H1 (cell line): Measurements from ENCODE around the gene PTX3. TPM values are rescaled to one million over a fixed set of nuclear protein-coding genes. Genes with fewer than 3 reads are reported as not detected.

Source experiments
- CTCF ChIA-PET: fragments of 300-600 bp; sonication (Branson Sonifier 250); formaldehyde crosslinking; loops from one replicate; lab custom pipeline; 2021; ENCODE audit not compliant: partially characterized antibody; lab: Charles Lee
- POLR2A ChIA-PET: fragments of 300-600 bp; sonication (Branson Sonifier 250); formaldehyde crosslinking; loops from one replicate; lab custom pipeline; 2021; ENCODE audit warnings: inconsistent platforms; ENCODE audit not compliant: partially characterized antibody; lab: Charles Lee
- DNase-seq, 2 experiments: peaks; one replicate each; pipeline versions ENCODE4 v3.0.0 to v3.0.0-alpha.2; 2010 to 2022; ENCODE audit warnings: low spot score in 2 of 2, low read depth in 1 of 2, mixed read lengths in 1 of 2
- FAIRE-seq: peaks from 2 replicates; lab custom pipeline; 2011; peaks lifted over from hg19 to GRCh38; lab: Jason Lieb, UNC
- H2AFZ ChIP-seq: 2 replicates; pipeline ENCODE4 v1.8.1; 2012; ENCODE audit warnings: low read length, inconsistent platforms
- H2AK5ac ChIP-seq: 2 replicates; pipeline ENCODE4 v1.6.1; 2013; ENCODE audit warnings: low read depth, low read length
- H2BK120ac ChIP-seq: replicated peaks from 2 replicates; pipeline ENCODE3; 2013; ENCODE audit warnings: low read depth, low read length, inconsistent platforms
- H2BK12ac ChIP-seq: 2 replicates; pipeline ENCODE4 v1.6.1; 2013; ENCODE audit warnings: low read depth, low read length
- H2BK15ac ChIP-seq: 2 replicates; pipeline ENCODE4 v1.6.1; 2013; ENCODE audit warnings: low read length
- H2BK20ac ChIP-seq: 2 replicates; pipeline ENCODE4 v1.6.1; 2013; ENCODE audit warnings: low read length
- H2BK5ac ChIP-seq: 2 replicates; pipeline ENCODE4 v1.6.1; 2013; ENCODE audit warnings: low read depth, low read length
- H3K14ac ChIP-seq: 2 replicates; pipeline ENCODE4 v1.6.1; 2013; ENCODE audit warnings: inconsistent platforms; ENCODE audit not compliant: insufficient read length
- H3K18ac ChIP-seq: 2 replicates; pipeline ENCODE4 v1.6.1; 2013; ENCODE audit warnings: low read length; ENCODE audit errors: extremely low read depth
- H3K23ac ChIP-seq: 2 replicates; pipeline ENCODE4 v1.6.1; 2013; ENCODE audit warnings: inconsistent platforms; ENCODE audit not compliant: insufficient read length
- H3K23me2 ChIP-seq: 2 replicates; pipeline ENCODE4 v1.6.1; 2013; ENCODE audit warnings: low read depth, low read length
- H3K27ac ChIP-seq: 2 replicates; pipeline ENCODE4 v1.6.1; 2011; ENCODE audit warnings: low read depth, low read length, inconsistent platforms
- H3K27me3 ChIP-seq, 4 experiments: replicated peaks in 1 of 4; 1 replicate in 1 of 4; 2 replicates in 3 of 4; pipeline versions ENCODE4 v1.6.1 to v1.8.1; 2011 to 2013; ENCODE audit warnings: low read length in 3 of 4, mild to moderate bottlenecking in 3 of 4, inconsistent platforms in 2 of 4, mixed read lengths in 2 of 4, moderate library complexity in 1 of 4; ENCODE audit not compliant: control insufficient read depth in 3 of 4, insufficient read depth in 3 of 4; ENCODE audit errors: extremely low read depth in 1 of 4
- H3K36me3 ChIP-seq, 4 experiments: 2 replicates each; pipeline versions ENCODE4 v1.6.1 to v1.8.1; 2011 to 2013; ENCODE audit warnings: mild to moderate bottlenecking in 4 of 4, low read length in 3 of 4, moderate library complexity in 2 of 4, control low read depth in 1 of 4, inconsistent platforms in 1 of 4; ENCODE audit not compliant: insufficient read depth in 4 of 4, control insufficient read depth in 2 of 4
- H3K4ac ChIP-seq: replicated peaks from 2 replicates; pipeline ENCODE3; 2013; ENCODE audit warnings: low read length, low read depth, mixed read lengths, inconsistent platforms; ENCODE audit not compliant: insufficient read length
- H3K4me1 ChIP-seq, 4 experiments: replicated peaks in 1 of 4; 1 replicate in 1 of 4; 2 replicates in 3 of 4; pipeline versions ENCODE4 v1.6.1 to v1.8.1; 2011 to 2013; ENCODE audit warnings: low read length in 3 of 4, inconsistent platforms in 2 of 4, mixed read lengths in 1 of 4; ENCODE audit not compliant: insufficient read depth in 4 of 4, control insufficient read depth in 3 of 4
- H3K4me2 ChIP-seq, 2 experiments: 2 replicates each; pipeline versions ENCODE4 v1.6.1 to v1.8.1; 2011 to 2013; ENCODE audit warnings: low read depth in 2 of 2, low read length in 2 of 2, control low read depth in 1 of 2, inconsistent platforms in 1 of 2, mild to moderate bottlenecking in 1 of 2; ENCODE audit not compliant: insufficient read depth in 1 of 2
- H3K4me3 ChIP-seq, 4 experiments: fragments of 200-600, 300-600 bp in 1 of 4; sonication (generic), shearing (Covaris generic), sonication (Bioruptor Twin) in 1 of 4; 2 replicates each; pipeline versions ENCODE4 v1.5.1 to v1.8.1; 2011 to 2016; ENCODE audit warnings: low read length in 4 of 4, low read depth in 3 of 4, control low read depth in 2 of 4, inconsistent platforms in 2 of 4, mild to moderate bottlenecking in 2 of 4, mixed read lengths in 1 of 4, moderate library complexity in 1 of 4; ENCODE audit not compliant: insufficient read depth in 2 of 4; ENCODE audit errors: extremely low read depth in 1 of 4
- H3K56ac ChIP-seq: replicated peaks from 2 replicates; pipeline ENCODE3; 2013; ENCODE audit warnings: low read depth, mild to moderate bottlenecking, mixed read lengths, low read length, inconsistent platforms; ENCODE audit not compliant: insufficient read length
- H3K79me1 ChIP-seq: 2 replicates; pipeline ENCODE4 v1.6.1; 2013; ENCODE audit warnings: low read depth, low read length, control low read depth
- H3K79me2 ChIP-seq, 2 experiments: 2 replicates each; pipeline versions ENCODE4 v1.6.1 to v1.8.1; 2012 to 2013; ENCODE audit warnings: low read length in 2 of 2, mild to moderate bottlenecking in 2 of 2, inconsistent platforms in 1 of 2; ENCODE audit not compliant: insufficient read depth in 2 of 2, control insufficient read depth in 1 of 2
- H3K9ac ChIP-seq, 4 experiments: replicated peaks in 1 of 4; 1 replicate in 1 of 4; 2 replicates in 3 of 4; pipeline versions ENCODE4 v1.6.1 to v1.8.1; 2011 to 2013; ENCODE audit warnings: low read depth in 3 of 4, low read length in 3 of 4, control low read depth in 2 of 4, mild to moderate bottlenecking in 2 of 4, moderate library complexity in 2 of 4, inconsistent platforms in 1 of 4; ENCODE audit errors: extremely low read depth in 1 of 4
- H3K9me3 ChIP-seq, 2 experiments: 2 replicates each; pipeline versions ENCODE4 v1.6.1 to v1.8.1; 2012 to 2013; ENCODE audit warnings: mild to moderate bottlenecking in 2 of 2, moderate library complexity in 2 of 2, control low read depth in 1 of 2, inconsistent platforms in 1 of 2, low read depth in 1 of 2, low read length in 1 of 2, mixed read lengths in 1 of 2; ENCODE audit not compliant: insufficient read depth in 2 of 2
- H4K20me1 ChIP-seq, 2 experiments: replicated peaks in 1 of 2; 2 replicates each; pipeline versions ENCODE3 to v1.8.1; 2011 to 2013; ENCODE audit warnings: inconsistent platforms in 2 of 2, low read length in 2 of 2, mild to moderate bottlenecking in 1 of 2; ENCODE audit not compliant: insufficient read depth in 2 of 2, control insufficient read depth in 1 of 2
- H4K5ac ChIP-seq: 2 replicates; pipeline ENCODE4 v1.6.1; 2013; ENCODE audit warnings: low read length, low read depth, mixed read lengths, inconsistent platforms; ENCODE audit not compliant: insufficient read length
- H4K8ac ChIP-seq: 2 replicates; pipeline ENCODE4 v1.8.0; 2013; ENCODE audit warnings: mild to moderate bottlenecking, moderate library complexity, low read length, inconsistent platforms; ENCODE audit not compliant: insufficient read depth; ENCODE audit errors: extremely low read depth
- H4K91ac ChIP-seq: replicated peaks from 2 replicates; pipeline ENCODE3; 2013; ENCODE audit warnings: low read length, mixed read lengths, inconsistent platforms; ENCODE audit not compliant: insufficient read length
- POLR2AphosphoS5 ChIP-seq: IDR thresholded peaks from 2 replicates; pipeline ENCODE4 v1.6.1; 2011; ENCODE audit warnings: low read depth, low read length
- WGBS, 2 experiments: shearing (Covaris generic) in 1 of 2; methylation state at CpG; one replicate each; pipeline versions ENCODE4 v1.1.6 to v1.1.7; 2013 to 2015; ENCODE audit warnings: low lambda C conversion rate in 2 of 2, mixed read lengths in 2 of 2, inconsistent platforms in 1 of 2, low coverage in 1 of 2, missing lambda C conversion rate in 1 of 2; ENCODE audit not compliant: insufficient replicate concordance in 2 of 2, insufficient coverage in 1 of 2, insufficient read length in 1 of 2; ENCODE audit errors: extremely low coverage in 1 of 2, missing lambda C conversion rate in 1 of 2; 5-methylcytosine and 5-hydroxymethylcytosine counted together
- polyA plus RNA-seq, 7 experiments: library from polyadenylated mRNA; depleted of rRNA in 3 of 7; stranded (reverse) in 5 of 7; unstranded in 2 of 7; fragments of >200 nt in 5 of 7; fragments of 200-250 nt in 2 of 7; gene quantifications; 1 replicate in 5 of 7; 2 replicates in 1 of 7; 4 replicates in 1 of 7; pipeline versions ENCODE4 v1.2.1 to v1.2.3, GENCODE V29; 2011 to 2013; ENCODE audit warnings: missing spikeins in 2 of 7, mixed read lengths in 2 of 7
- total RNA-seq: library from RNA; stranded (reverse); fragmentation: NEBNext Ultra II Directional; extraction: Animal tissue kit (Norgen Biotek cat#: 25700); gene quantifications from 2 replicates; pipeline ENCODE4 v1.2.1, GENCODE V29; 2021

PTX3 gene
- total and polyA plus RNA-seq, 2 of the 8 experiments (the other 6 are each of a cell fraction or from before 2014, with no cell fraction given): 1.2 to 1.7 TPM

DNA sequence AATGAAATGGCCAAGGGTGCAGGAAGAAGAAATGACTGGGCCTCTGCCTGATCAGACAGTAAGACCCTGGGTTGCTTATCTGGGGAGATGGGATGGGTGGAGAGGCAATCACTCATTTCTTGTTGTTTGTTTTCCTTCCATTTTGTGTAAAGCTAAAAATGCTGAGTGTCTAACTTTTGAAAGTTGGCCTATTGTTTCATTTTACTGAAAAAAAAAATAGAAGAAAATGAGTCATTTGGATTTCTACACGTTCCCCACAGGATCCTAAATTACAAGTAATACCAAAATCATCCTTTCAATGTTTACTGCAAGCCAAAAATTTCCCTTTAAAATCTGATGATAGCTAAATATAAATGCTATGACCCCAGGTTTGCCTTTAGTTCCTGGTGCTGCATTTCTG is 30.6 kb downstream of the PTX3 start:
- DNase-seq: no peak
- Histone ChIP-seq H3K4ac (no peak overlapping the region), H3K79me2 (no peaks in the 10 kb centered on the region), H3K18ac (no peak overlapping the region), H2BK5ac (no peak overlapping the region), H3K4me1 (no peaks in the 10 kb centered on the region), H3K56ac (no peak overlapping the region), H3K27me3 (no peaks in the 10 kb centered on the region), H2AFZ (no peak overlapping the region), H3K79me1 (no peaks in the 10 kb centered on the region), H3K4me3 (no peak overlapping the region), H4K20me1 (no peaks in the 10 kb centered on the region), H2BK20ac (no peak overlapping the region), H3K9ac (no peak overlapping the region), H4K91ac (no peak overlapping the region), H2BK15ac (no peak overlapping the region), H3K23me2 (no peaks in the 10 kb centered on the region; the same call in 1 of the 2 replicates), H3K9me3 (no peaks in the 10 kb centered on the region), H3K14ac (no peak overlapping the region), H2AK5ac (no peak overlapping the region), H3K4me2 (no peak overlapping the region), H3K27ac (no peak overlapping the region), H2BK12ac (no peak overlapping the region), H4K5ac (no peak overlapping the region), H3K36me3 (no peaks in the 10 kb centered on the region), H3K23ac (no peak overlapping the region), H2BK120ac (no peak overlapping the region), H4K8ac (no peak overlapping the region)
- ChIA-PET CTCF (interaction anchor here (0.6 to 5.1 kb wide), 3 partner anchors 26 to 240 kb away, joined by 3 to 13 read pairs (median 5); no protein-coding TSS in a partner anchor), POLR2A (no interaction called here)
- WGBS, 2 experiments: 81% methylated on average over 1 of the region's 1 CpG; no CpG with 5 or more reads in 1 of the 2 experiments
- TF ChIP-seq POLR2AphosphoS5: no peak
- no peak for FAIRE-seq
